ENCODE data around the gene MFSD2B. TPM values are rescaled to one million over a fixed set of nuclear protein-coding genes. Genes with fewer than 3 reads are reported as not detected.

The MFSD2B gene
- under 0.01 and 0.61 TPM in 2 replicates for total RNA-seq

GRCh38 chr2:24009680-24010476 is at the start of gene MFSD2B:
MFSD2B (plus strand) TSS chr2:24010085; CDS start chr2:24010097, 12 bp downstream.

GRCh38 chr2:24046930-24047702 is 37.2 kb downstream of the MFSD2B start, which contains the start of gene WDCP:
WDCP (minus strand) TSS chr2:24047391; CDS start chr2:24039494, 7,897 bp downstream.

GRCh38 chr2:24049485-24050021 is 39.7 kb downstream of the MFSD2B start, which contains the start of gene FKBP1B:
FKBP1B (plus strand) TSS chr2:24049741; CDS start chr2:24049850, 109 bp downstream.

Other genes with a start within 250 kb of the MFSD2B start
- 10.1 and 13.7 TPM in 2 replicates for gene ATAD2B, start 83.0 kb upstream of the MFSD2B start, total RNA-seq
- gene UBXN2A, start 69.6 kb upstream of the MFSD2B start, total RNA-seq = 9.4 and 9.9 TPM in 2 replicates
- 12.0 and 19.0 TPM in 2 replicates for gene WDCP, start 37.3 kb downstream of the MFSD2B start, total RNA-seq
- 22.0 and 23.1 TPM in 2 replicates for gene FKBP1B, start 39.7 kb downstream of the MFSD2B start, total RNA-seq
- 226 and 244 TPM in 2 replicates for gene SF3B6, start 66.2 kb downstream of the MFSD2B start, total RNA-seq
- gene TP53I3, start 74.7 kb downstream of the MFSD2B start, total RNA-seq = 83.1 and 94.5 TPM in 2 replicates
- 0.30 TPM in 1 of 2 replicates, not detected in the other for gene PFN4, start 113.2 kb downstream of the MFSD2B start, total RNA-seq
- gene FAM228B, start 113.4 kb downstream of the MFSD2B start, total RNA-seq = 3.6 and 5.2 TPM in 2 replicates
- gene FAM228A, start 165.0 kb downstream of the MFSD2B start, total RNA-seq = not detected in 2 replicates